ENCODE data around the gene DLG2. TPM values are rescaled to one million over a fixed set of nuclear protein-coding genes. Genes with fewer than 3 reads are reported as not detected.

The DLG2 gene
- polyA plus RNA-seq, 3 donors, result 0.24 to 0.39 TPM; not detected in 1

- no peak for TF ChIP-seq CTCF (IDR thresholded peaks at IDR 0.05)
- no peak overlapping the region for H3K4me2 ChIP-seq (replicated peaks; ENCODE audit: extremely low read depth, low read length, poor library complexity, severe bottlenecking)
- H4K20me1 ChIP-seq (ENCODE audit: insufficient read depth, low read length), result no peaks in the 10 kb centered on the region
- no peak overlapping the region for H3K27ac ChIP-seq (ENCODE audit: low read depth in 1 of 2, low read length in 2 of 2)
- Mint-ChIP-seq H3K4me3 (no peak overlapping the region), H3K9me3 (peaks cover 0 to 12% (median 2%) of the 10 kb centered on the region in 7 donors), H3K4me1 (no peaks in the 10 kb centered on the region), H3K36me3 (no peaks in the 10 kb centered on the region), H3K27ac (no peak overlapping the region), H3K27me3 (ENCODE audit: low read depth in 3 of 3) (no peaks in the 10 kb centered on the region)
- DNase-seq, result no peak
- peaks cover 0 to 4% of the 10 kb centered on the region in 2 donors for H3K9me3 ChIP-seq (replicated peaks in 1 of 2; ENCODE audit: control insufficient read depth in 1 of 2, insufficient read depth in 1 of 2, low read length in 2 of 2)
- no peak overlapping the region for H3K4me3 ChIP-seq (replicated peaks in 1 of 3; ENCODE audit: low read depth in 2 of 3, low read length in 3 of 3)
- H3K27me3 ChIP-seq (ENCODE audit: control insufficient read depth in 2 of 2, insufficient read depth in 2 of 2, low read length in 2 of 2), result no peaks in the 10 kb centered on the region
- intact Hi-C loops (cut with micrococcal nuclease), result no loop called here
- no peaks in the 10 kb centered on the region for H3K4me1 ChIP-seq (ENCODE audit: control insufficient read depth in 1 of 2, insufficient read depth in 2 of 2, low read length in 2 of 2)
- no peak overlapping the region for H3K9ac ChIP-seq (ENCODE audit: insufficient read depth, low read length, poor library complexity, severe bottlenecking)
- WGBS (ENCODE audit: insufficient coverage), result no CpG with 5 or more reads among the region's 1 CpG
- H2AFZ ChIP-seq (ENCODE audit: insufficient read depth, low read depth, low read length, poor library complexity, severe bottlenecking), result no peak overlapping the region
- no peaks in the 10 kb centered on the region for H3K79me2 ChIP-seq (ENCODE audit: insufficient read depth, low read length)
- H3K36me3 ChIP-seq (replicated peaks in 1 of 2; ENCODE audit: control insufficient read depth in 1 of 2, insufficient read depth in 2 of 2, low read length in 2 of 2), result no peaks in the 10 kb centered on the region
Measured at GRCh38 chr11:83459798-83460197, 2167.3 kb downstream of the DLG2 start.

GRCh38 chr11:83456566-83456965, 2170.6 kb downstream of the DLG2 start:
- H4K20me1 ChIP-seq (ENCODE audit: insufficient read depth, low read length), result no peaks in the 10 kb centered on the region
- H3K36me3 Mint-ChIP-seq, result no peaks in the 10 kb centered on the region
- no peak overlapping the region for H3K27ac Mint-ChIP-seq
- H3K27me3 ChIP-seq (ENCODE audit: control insufficient read depth in 2 of 2, insufficient read depth in 2 of 2, low read length in 2 of 2), result no peaks in the 10 kb centered on the region
- H3K4me2 ChIP-seq (replicated peaks; ENCODE audit: extremely low read depth, low read length, poor library complexity, severe bottlenecking), result no peak overlapping the region
- intact Hi-C loops (cut with micrococcal nuclease), result no loop called here
- no peak overlapping the region for H3K4me3 ChIP-seq (replicated peaks in 1 of 3; ENCODE audit: low read depth in 2 of 3, low read length in 3 of 3)
- 96% methylated on average over 8 of the region's 8 CpGs for WGBS (ENCODE audit: insufficient coverage)
- H3K4me3 Mint-ChIP-seq, result no peak overlapping the region
- no peaks in the 10 kb centered on the region for H3K36me3 ChIP-seq (replicated peaks in 1 of 2; ENCODE audit: control insufficient read depth in 1 of 2, insufficient read depth in 2 of 2, low read length in 2 of 2)
- peaks cover 0 to 7% (median 3%) of the 10 kb centered on the region in 7 donors for H3K9me3 Mint-ChIP-seq
- peaks cover 0 to 8% of the 10 kb centered on the region in 2 donors for H3K9me3 ChIP-seq (replicated peaks in 1 of 2; ENCODE audit: control insufficient read depth in 1 of 2, insufficient read depth in 1 of 2, low read length in 2 of 2)
- no peaks in the 10 kb centered on the region for H3K4me1 ChIP-seq (ENCODE audit: control insufficient read depth in 1 of 2, insufficient read depth in 2 of 2, low read length in 2 of 2)
- H2AFZ ChIP-seq (ENCODE audit: insufficient read depth, low read depth, low read length, poor library complexity, severe bottlenecking), result no peak overlapping the region
- H3K4me1 Mint-ChIP-seq, result no peaks in the 10 kb centered on the region
- H3K27me3 Mint-ChIP-seq (ENCODE audit: low read depth in 3 of 3), result no peaks in the 10 kb centered on the region
- no peaks in the 10 kb centered on the region for H3K79me2 ChIP-seq (ENCODE audit: insufficient read depth, low read length)
- no peak overlapping the region for H3K9ac ChIP-seq (ENCODE audit: insufficient read depth, low read length, poor library complexity, severe bottlenecking)
- H3K27ac ChIP-seq (ENCODE audit: low read depth in 1 of 2, low read length in 2 of 2), result no peak overlapping the region
- TF ChIP-seq CTCF (IDR thresholded peaks at IDR 0.05), result no peak
- no peak for DNase-seq

All from CD14-positive monocyte (primary cell).